Mucosa of gallbladder (tissue), 1 donor: ENCODE results near the gene MCF2L2. TPM values are rescaled to one million over a fixed set of nuclear protein-coding genes. Genes with fewer than 3 reads are reported as not detected.
"Not testable (repeated sequence)": the region's sequence is repeated elsewhere in the genome, so short reads cannot be mapped to it uniquely, and the experiment has no call there.

Source experiments
- DNase-seq: peaks from one replicate; pipeline ENCODE4 v3.0.0-alpha.2; 2020; ENCODE audit warnings: low spot score
- total RNA-seq: library from RNA; stranded (reverse); gene quantifications from one replicate; pipeline ENCODE4 v1.2.1, GENCODE V29; 2021
- donor health status: DM: no; HTN: no; CAD: no.

Gene MCF2L2
- total RNA-seq, 1 donor from 2014 or later, result 1.8 TPM

DNA sequence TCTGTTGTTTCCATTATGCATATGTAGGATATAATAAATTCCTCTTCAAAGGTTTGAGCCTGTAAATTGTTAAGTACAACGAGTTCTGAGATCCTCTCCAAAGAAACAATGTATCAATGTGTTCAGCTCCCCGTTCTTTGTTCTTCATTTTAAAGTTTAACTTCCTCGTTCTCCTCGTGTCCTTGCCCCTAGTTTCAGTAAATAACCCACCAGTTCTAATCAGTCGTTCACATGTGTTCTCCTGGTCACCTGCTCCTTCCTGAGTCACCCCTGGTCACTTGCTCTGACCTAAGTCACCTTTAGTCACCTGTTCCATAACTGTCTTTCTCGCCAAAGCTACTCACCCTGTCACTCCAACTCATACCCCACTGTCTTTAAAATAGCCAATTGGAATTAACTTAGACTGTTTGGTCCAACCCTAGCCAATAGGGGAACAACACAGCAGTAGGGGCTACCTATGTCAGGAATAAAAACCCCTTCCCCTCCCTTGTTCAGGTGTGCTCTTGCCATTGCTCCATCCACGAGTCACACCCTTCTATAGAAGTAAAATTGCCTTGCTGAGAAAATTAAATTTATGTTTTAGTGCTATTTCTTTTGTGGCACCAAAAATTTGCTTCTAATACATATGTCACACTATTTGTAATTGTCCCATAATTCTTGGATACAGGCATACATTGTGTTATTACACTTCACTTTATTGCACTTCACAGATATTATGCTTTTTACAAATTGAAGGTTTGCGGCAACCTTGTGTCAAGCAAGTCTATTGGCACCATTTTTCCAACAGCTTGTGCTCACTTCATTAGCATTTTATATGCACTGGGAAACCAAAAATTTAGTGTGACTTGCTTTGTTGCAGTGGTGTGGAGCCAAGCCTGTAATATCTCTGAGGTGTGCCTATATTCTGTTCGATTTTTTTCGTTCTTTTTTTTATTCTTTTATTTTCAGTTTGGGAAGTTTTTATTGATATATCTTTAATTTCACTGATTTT, 15.3 kb upstream of the MCF2L2 start:
- DNase-seq, result no peak

DNA sequence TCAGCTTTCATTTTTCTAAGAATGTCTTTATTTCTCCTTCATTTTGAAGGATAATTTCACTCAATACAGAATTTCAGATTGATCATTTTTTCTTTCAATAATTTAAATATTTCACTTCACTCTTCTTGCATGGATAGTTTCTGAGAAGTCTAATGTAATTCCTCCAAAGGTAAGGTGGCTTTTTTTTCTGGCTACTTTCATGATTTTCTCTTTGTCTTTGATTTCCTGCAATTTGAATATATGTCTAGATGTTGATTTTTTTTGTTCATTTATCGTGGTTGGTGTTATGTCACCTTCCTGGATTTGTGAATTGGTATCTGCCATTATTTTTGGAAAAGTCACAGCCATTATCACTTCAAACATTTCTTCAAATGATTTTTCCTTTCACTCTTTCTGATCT, 14.6 kb upstream of the MCF2L2 start:
- no peak for DNase-seq

DNA sequence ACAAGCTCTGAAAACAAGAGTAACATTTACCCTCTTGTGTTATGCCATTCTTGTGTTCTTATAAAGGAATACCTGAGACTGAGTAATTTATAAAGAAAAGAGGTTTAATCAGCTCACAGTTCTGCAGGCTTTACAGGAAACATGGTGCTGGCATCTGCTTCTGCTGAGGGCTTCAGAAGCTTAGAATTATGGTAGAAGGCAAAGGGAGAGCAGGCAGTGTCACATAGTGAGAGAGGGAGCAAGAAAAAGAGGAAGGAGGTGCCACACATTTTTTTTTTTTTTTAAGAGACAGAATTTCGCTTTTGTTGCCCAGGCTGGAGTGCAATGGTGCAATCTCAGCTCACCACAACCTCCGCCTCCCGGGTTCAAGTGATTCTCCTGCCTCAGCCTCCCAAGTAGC, 12.1 kb upstream of the MCF2L2 start:
- DNase-seq, result not testable (repeated sequence)

DNA sequence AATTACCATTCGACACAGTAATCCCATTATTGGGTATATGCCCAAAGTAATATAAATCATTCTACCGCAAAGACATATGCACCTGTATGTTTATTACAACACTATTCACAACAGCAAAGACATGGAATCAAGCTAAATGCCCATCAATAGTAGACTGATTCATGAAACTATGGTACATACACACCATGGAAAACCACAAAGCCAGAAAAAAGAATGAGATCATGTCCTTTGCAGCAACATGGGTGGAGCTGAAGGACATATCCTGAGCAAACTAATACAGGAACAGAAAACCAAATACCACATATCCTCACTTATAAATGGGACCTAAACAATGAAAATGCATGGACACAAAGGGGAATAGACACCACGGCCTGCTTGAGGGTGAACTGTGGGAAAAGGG, 11.1 kb upstream of the MCF2L2 start:
- no peak for DNase-seq

DNA sequence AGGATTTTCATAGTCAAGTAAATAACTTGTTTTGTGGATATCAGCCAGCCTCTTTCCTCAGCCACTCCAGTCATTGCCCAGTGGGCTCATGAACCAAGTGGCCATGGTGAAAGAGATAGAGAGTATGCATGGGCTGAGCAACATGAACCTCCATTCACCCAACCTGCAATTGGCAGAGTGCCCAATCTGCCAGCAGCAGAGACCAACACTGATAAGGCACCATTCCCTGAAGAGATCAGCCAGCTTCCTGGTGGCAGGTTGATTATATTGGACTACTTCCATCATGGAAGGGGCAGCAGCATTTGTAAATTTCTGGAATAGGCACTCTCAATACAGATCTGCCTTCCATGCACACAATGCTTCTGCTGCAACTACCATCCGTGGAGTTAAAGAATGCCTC, 10.3 kb upstream of the MCF2L2 start:
- peak; percentile 56 for DNase-seq

DNA sequence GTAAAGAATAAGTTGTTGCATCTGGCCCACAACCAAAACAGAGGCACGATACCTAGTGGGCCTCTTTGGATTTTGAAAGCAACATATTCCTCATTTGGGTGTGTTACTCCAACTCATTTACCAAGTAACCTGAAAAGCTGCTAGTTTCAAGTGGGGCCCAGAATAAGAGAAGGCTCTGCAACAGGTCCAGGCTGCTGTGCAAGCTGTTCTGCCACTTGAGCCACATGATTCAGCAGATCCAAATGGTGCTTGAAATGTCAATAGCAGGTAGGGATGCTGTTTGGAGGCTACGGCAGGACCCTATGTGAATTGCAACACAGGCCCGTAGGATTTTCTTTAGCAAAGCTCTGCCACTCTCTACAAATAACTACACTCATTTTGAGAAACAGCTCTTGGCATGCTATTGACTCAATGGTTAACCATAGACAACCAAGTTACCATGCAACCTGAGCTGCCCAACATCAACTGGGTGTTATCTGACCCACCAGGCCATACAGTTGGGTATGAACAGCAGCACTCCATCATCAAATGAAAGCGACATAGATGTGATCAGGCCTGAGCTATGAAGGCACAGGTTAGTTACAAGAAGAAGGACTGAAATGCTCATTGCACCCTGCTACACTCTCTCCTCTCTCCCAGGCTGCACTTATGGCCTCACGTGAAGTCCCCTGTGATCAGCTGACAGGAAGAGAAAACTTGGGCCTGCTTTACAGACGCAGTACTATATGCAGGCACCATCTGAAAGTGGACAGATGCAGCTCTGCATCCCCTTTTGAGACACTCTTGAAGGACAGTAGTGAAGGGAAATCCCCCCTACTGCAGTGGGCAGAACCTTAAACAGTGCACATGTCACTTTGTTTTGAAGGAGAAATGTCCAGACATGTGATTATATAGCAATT, 9.5 kb upstream of the MCF2L2 start:
- no peak for DNase-seq

DNA sequence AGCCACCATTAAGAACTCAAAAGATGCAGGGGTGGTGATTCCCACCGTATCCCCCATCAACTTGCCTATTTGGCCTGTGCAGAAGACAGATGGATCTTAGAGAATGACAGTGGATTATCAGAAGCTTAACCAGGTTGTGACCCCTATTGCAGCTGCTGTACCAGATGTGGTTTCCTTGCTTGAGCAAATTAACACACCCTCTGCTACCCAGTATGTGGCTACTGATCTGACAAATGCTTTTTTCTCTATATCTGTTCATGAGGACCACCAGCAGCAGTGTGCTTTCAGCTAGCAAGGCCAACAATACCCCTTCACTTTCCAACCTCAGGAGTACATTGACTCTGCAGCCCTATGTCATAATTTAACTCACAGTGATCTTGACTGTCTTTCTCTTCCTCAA, 8.6 kb upstream of the MCF2L2 start:
- DNase-seq, result no peak

DNA sequence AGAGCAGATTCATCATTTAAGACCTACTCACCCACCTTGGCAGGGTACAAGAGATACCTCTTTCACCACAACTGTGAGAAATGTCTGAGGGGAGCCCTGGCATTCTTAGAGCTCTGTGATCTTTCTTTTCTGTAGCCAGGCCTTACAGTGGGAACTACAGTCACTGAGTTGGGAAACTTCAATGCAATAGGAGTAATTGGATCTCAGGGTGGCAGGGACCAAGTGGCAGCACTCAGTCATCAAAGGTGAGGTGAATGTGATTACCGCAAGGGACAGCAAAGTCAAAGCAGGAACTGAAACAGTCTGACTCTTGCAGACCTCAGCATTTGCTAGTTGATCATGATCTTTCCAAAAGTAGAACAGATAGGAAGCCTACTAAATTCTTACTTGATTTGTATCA, 7.2 kb upstream of the MCF2L2 start:
- no peak for DNase-seq

DNA sequence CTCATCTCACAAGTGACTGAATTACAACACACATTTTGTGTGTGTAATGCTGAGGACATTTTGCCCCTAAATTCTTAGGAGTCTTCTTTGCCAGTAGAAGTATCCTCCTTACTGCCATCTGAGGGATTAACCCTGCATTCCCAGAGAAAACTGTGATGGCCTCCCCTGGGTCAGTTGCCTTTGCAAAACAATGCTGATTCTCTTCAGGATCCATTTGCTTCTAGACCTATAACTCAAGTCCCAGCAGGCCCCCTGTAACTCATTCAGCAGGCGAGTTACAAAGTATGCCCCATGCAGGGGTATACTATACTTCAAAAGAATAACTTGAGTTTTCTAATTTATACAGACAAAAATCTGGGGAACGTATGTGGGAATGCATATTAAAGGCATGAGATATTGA, 6.6 kb upstream of the MCF2L2 start:
- DNase-seq, result no peak

DNA sequence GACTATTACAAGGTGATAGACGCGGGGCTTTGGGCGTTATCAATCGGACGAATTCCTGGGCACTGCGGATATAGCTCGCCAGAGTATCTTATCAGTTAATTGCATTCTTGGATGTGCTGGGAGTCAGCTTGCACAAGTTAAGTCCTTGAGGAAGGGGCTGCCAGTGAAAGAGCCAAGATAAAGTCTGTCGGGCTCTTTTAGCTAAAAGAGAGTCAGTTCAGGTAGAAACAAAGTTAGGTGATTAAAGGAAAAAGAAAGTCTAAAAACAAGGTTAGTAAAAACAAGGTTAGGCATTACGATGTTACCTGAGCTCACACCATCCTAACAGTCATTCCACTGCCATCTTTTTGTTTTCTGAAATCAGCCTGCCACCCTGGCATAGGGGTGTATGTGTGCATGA, 6.1 kb upstream of the MCF2L2 start:
- no peak for DNase-seq

DNA sequence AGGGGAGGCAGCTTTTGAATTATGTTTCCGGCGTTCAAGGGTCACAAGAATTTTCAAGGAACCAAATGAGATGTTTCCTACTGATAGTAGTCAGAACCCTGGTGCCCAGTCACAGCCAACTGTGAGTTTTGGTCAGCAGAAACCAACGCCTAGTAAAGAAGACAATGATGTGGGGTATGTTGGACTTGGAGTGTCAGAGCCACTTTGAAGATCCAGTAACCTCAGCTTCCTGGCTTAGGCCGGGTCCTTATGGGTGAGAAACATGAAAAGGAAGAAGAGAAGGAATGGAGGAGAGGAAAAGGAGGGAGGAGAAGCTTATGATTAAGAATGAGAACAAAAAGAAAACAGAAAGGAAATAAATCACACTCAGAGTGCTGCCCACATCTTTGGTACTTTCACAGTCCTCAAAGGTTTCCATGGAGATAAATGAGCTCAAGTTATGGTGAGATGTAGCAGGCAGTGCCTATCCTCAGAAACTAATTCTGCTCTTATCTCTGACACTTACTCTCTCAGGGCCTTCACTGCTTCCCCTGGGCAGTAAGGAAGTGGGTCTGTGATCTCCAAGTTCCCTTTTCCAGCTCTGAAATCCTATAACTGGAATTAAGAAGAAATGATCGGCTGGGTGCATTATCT, 2.0 kb upstream of the MCF2L2 start:
- DNase-seq, result no peak

DNA sequence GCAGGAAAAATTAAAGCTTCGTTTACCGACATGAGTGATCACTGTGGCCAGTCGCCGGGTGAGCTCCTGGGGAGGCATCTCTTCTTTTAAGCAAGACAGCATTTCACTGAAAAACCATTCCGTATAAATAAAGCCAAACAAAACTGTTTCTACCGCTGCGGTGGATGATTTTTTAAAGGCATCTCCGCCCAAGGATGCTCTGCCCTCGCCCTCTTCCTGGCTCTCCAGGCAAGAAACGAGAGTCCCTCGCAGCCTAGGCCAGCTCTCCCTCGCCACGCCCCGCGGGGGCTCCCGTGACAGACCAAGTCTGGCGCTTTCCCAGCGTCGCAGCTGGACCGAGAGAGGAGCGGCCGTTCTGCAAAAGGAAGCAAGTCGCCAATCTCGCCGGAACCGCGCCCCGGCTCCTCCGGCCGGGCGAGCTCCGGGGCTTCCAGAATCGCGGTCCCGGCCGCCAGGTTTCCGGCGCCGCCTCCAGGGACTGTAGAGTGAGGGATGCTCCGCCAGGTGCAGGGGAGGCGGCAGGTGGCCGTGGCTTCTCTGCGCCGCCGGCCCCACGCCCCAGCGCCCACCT, 458 bp downstream of the MCF2L2 start:
- peak; percentile 54 for DNase-seq

DNA sequence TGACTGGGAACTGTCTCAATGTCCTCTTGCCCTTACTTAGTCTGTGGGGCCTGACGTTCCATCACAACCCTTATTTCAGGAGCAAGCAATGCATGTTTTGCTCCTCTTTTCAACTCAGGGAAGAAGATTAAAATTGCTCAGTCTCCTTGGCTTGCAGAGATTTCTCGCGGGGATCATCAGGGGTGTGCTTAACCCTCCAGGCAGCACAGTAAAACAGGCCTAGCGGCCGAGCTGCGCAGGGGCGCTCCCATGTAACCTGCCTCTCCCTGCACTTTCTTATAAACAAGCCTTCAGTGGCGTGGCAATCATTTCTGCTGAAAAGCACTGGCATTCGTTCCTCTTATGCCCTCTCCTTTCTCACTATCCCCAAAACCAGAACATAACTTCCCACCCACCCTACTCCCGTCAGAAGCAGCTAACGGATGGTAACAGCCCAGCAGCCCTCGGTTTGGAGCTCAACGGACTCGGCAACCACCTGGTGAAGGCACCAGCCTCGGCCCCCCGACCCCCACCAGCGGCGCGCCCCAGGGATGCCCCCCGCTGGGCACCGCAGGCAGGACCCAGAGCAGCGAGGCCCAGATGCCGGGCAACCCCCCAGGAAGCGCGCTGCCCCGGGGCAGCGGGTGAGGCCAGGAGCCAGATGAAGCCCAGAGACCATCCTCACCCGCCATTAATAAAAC, 1.1 kb downstream of the MCF2L2 start:
- DNase-seq, result no peak

DNA sequence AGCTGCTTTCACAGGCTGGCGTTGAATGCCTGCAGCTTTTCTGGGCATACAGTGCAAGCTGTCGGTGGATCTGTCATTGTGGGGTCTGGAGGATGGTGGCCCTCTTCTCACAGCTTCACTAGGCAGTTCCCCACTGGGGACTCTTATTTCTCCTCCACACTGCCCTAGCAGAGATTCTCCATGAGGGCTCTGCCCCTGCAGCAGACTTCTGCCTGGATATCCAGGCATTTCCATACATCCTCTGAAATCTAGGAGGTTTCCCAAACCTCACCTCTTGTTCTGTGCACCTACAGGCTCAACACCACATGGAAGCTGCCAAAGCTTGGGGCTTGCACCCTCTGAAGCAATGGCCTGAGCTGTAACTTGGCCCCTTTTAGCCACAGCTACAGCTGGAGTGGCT, 9.6 kb downstream of the MCF2L2 start:
- DNase-seq, result not testable (repeated sequence)

DNA sequence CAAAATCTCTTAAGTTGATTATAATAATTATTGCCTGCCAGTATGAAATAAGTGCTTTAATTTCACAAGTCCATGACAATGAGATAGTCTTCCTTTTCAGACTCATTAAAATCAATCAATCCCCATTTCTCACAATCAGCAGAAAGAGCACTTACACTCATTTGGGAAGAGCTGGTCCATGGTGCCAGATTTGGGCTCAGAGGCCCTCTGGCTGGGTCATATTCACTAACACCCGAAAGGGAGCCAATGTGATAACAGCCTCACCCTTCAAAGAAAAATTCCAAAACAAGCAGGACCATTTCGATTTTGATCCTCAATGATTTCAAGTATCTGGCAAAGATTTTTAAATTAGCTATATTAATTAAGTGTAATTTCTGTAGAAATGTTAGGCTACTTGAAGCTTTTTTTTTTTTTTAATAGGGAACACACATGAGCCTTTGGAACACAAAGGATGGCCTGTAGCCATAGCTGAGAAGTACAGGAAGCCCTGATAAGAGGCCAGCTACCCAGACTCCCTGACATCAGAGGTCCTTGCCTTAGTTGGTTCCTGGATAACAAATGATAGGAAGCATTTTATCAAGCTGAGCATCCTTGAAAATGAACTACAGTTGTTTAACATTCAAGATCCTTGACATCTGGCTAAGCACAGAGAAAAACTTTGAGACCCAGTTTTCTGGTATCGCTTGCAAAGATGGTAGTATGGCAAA, 17.1 kb downstream of the MCF2L2 start:
- DNase-seq, result no peak

DNA sequence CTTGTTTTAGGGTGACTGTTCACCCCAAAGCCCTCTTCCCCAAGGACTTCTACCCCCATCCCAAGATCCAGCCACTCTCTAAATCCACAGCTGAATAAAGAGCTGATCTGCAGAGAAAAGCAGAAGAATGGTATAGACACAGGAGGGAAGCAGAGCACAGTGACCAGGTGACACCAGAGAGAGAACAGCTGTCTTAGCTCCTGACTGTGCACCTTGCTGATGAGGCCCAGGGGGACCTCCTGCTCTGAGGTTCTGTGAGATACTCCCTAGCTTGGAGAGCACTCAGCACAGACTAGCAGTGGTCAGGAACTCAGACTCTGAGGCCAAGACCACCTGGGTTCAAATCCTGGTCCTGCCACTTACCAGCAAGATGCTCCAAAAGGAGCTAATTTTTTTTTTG, 17.7 kb downstream of the MCF2L2 start:
- no peak for DNase-seq

DNA sequence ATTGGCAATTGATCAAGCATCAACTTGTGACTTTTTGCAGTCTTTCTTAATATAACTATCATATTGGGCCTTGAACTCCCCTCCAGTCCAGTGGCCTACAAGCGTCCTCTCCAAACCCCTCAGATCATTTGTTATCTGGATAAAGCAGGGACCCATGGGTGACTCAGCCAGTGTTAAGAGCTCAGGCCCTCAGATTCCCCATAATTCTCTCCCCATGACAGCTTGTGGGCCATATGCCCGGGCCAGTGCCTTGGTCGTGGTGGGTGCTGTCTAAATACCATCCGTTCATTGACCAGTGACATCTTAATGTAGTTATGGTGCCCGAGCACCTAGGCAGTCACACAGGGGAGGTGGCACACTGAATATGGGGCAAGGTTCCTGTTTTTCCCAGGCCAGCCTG, 18.1 kb downstream of the MCF2L2 start:
- DNase-seq, result no peak

DNA sequence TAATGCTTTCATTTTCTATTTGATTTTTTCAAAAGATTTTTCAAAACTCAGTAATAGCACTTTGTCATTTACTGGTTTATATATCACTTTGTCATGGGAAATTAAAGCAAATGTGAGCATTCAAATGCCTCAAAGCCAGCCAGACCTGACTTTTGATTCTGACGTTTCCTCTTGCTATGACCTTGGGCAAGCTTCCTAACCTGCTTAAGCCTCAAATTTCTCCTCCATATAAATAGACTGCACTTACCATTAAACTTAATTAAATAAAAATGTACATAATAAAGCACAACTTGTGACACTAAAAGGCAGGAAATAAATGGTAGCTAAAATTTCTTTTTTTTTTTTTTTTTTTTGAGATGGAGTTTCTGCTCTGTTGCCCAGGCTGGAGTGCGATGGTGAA, 19.2 kb downstream of the MCF2L2 start:
- DNase-seq, result no peak

DNA sequence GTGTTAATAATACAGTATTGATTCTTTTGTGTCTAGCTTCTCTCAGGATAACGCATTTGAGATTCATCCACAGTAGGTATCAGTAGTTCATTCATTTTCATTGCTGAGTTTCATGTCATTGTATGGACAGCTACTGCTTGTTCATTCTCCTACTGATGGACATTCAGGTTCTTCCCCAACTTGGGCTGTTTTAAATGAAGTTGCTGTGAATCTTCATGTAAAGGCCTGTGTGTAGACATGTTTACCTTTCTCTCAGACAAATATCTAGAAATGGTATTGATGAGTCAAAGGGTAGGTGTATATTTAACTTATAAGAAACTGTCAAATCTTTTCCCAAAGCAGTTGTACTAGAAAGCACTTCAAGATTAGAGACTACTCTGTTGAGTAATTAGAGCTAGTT, 26.7 kb downstream of the MCF2L2 start:
- DNase-seq, result no peak

DNA sequence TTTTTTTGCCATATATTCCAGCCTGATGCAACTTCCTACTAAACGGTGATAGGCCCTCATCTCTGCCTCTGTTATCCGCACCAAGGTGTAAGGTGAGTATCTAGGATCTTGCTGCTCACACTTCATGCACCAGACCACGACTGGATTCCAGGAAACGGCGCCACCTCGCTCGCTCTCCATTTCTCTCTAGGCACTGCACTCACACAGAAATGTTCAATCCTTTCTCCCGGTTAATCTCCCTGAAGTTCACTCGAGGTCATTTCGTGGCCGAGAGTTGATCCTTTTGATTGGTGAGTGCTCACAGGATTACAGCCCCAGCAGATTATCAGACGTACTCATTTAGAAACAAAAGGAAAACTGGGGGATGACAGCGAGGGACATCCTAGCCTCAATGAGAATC, 28.1 kb downstream of the MCF2L2 start:
- no peak for DNase-seq
